GM19468 (cell line): Measurements from ENCODE around the gene ABHD4.

ENCODE experiments used
- ATAC-seq: cut with Tn5 transposase; IDR thresholded peaks from one replicate; pipeline ENCODE4 v1.9.1; 2021; ENCODE audit warnings: mild to moderate bottlenecking, moderate library complexity, moderate number of reproducible peaks; ENCODE audit not compliant: unreplicated experiment; ENCODE audit errors: extremely low read depth

Gene ABHD4

GRCh38 chr14:22656226-22656625 lies 58.1 kb downstream of the ABHD4 start:
- ATAC-seq: no peak

- ATAC-seq: no peak
These were observed 59.0 kb downstream of the ABHD4 start for GRCh38 chr14:22656945-22657731.

- ATAC-seq: no peak
These were observed 59.8 kb downstream of the ABHD4 start for GRCh38 chr14:22657861-22658260.

GRCh38 chr14:22658946-22659345 lies 60.8 kb downstream of the ABHD4 start:
- no peak for ATAC-seq

- ATAC-seq: no peak
These were observed 62.6 kb downstream of the ABHD4 start for GRCh38 chr14:22660654-22661053.
